ENCODE data around the gene MYH16. TPM values are rescaled to one million over a fixed set of nuclear protein-coding genes. Genes with fewer than 3 reads are reported as not detected.
"Not testable (repeated sequence)": the region's sequence is repeated elsewhere in the genome, so short reads cannot be mapped to it uniquely, and the experiment has no call there.

The MYH16 gene
- total RNA-seq, 2 experiments from 2014 or later = not detected

DNA sequence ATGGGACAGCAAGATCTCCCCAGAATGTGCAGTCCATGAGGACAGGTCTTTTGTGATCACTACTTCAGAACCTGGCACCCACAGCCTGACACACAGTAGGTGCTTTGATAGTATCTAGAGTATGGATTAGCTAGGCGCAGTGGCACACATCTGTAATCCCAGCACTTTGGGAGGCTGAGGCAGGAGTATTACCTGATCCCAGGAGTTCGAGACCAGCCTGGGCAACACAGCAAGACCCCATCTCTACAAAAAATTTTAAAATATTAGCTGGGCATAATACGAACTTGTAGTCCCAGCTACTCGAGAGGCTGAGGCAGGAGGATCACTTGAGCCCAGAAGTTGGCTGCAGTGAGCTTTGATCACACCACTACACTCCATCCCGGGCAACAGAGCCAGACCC, 79.6 kb downstream of the MYH16 start:
- DNase-seq = no peak
- Mint-ChIP-seq H3K36me3 (ENCODE audit: low read depth) (peaks cover 37% of the 10 kb centered on the region), H3K9me3 (no peaks in the 10 kb centered on the region), H3K4me3 (no peak overlapping the region), H3K4me1 (no peaks in the 10 kb centered on the region), H3K27ac (no peak overlapping the region), H3K27me3 (no peaks in the 10 kb centered on the region)
- CTCF ChIA-PET = interaction anchor here (1.9 to 2.2 kb wide), 2 partner anchors 9 to 134 kb away, joined by 4 to 8 read pairs; no protein-coding TSS in a partner anchor
- POLR2A ChIA-PET = no interaction called here

DNA sequence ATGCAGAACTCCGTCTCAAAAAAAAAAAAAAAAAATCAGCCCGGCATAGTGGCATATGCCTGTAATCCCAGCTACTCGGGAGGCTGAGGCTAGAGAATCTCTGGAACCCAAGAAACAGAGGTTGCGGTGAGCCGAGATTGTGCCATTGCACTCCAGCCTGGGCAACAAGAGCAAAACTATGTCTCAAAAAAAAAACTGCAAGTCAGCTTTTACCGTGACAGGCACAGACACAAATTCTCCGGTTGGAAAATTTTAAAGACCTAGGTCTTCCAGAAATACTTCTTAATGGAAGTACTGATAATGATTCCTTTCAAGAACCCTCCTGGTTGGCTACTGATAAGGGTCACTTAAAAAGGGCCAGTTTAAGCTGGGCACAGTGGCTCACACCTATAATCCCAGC, 82.5 kb downstream of the MYH16 start:
- no peak overlapping the region for H3K27ac Mint-ChIP-seq
- H3K36me3 Mint-ChIP-seq (ENCODE audit: low read depth) = peaks cover 41% of the 10 kb centered on the region
- H3K4me1 Mint-ChIP-seq = no peaks in the 10 kb centered on the region
- ChIA-PET CTCF (interaction anchor here (0.7 to 0.8 kb wide), 2 partner anchors 60 to 853 kb away, joined by 3 to 4 read pairs; no protein-coding TSS in a partner anchor), POLR2A (no interaction called here)
- no peak overlapping the region for H3K4me3 Mint-ChIP-seq
- H3K9me3 Mint-ChIP-seq = no peaks in the 10 kb centered on the region
- DNase-seq = no peak
- H3K27me3 Mint-ChIP-seq = no peaks in the 10 kb centered on the region

DNA sequence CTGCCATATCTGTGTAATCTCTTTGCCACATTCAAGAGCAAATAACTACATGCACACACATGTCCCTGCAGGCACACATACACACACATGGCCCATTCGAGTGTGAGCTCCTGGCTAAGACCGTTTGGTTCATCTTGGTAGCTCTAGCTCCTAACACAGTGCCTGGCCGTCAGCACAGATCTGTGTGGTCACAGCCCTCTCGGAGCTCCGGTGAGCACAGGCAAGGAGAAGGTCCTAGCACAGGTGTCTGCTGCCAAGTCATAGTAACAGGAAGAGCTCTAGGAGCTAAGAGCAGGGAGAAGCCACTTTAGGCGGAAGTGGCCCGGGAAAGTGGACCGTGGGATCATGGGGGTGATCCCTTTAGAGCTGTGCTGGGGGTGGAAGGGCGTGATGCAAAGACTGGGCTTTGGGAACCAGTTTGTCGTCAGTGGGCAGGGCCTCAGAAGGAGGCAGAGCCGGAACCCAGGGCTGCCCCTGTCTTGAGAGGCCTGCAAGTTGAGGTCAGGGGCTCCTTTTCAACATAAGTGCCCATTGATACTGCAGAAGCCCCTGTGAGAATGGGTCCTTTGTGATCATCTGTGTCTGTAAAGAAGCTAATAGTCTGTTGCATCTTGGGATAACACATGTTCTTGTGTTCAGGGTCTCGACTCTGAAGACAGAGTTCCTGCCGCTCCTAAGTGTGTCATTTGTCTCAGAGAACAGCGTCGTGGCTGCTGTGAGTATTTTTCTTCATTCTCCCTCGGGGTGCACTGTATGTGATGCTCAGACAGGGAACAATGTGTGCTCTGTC, 85.3 kb downstream of the MYH16 start:
- Mint-ChIP-seq H3K36me3 (ENCODE audit: low read depth) (peaks cover 39% of the 10 kb centered on the region), H3K9me3 (no peaks in the 10 kb centered on the region), H3K27ac (no peak overlapping the region), H3K4me1 (no peaks in the 10 kb centered on the region), H3K27me3 (no peaks in the 10 kb centered on the region), H3K4me3 (no peak overlapping the region)
- ChIA-PET CTCF (interaction anchor here (0.8 to 2.4 kb wide), 4 partner anchors 12 to 397 kb away, joined by 3 to 6 read pairs (median 4); no protein-coding TSS in a partner anchor), POLR2A (interaction anchor here (0.7 kb wide), 1 partner anchor 200 kb away, joined by 3 read pairs; no protein-coding TSS in a partner anchor)
- no peak for DNase-seq

DNA sequence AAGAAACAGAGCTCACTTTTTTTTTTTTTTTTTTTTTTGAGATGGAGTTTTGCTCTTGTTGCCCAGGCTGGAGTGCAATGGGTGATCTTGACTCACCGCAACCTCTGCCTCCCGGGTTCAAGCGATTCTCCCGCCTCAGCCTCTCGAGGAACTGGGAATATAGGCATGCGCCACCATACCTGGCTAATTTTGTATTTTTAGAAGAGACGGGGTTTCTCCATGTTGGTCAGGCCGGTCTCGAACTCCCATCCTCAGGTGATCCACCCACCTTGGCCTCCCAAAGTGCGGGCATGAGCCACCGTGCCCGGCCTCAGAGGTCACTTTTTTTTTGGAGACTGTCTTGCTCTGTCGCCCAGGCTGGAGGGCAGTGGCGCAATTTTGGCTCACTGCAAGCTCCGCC, 85.9 kb downstream of the MYH16 start:
- CTCF ChIA-PET = interaction anchor here (1.4 to 2.4 kb wide), 2 partner anchors 12 to 14 kb away, joined by 4 to 6 read pairs; no protein-coding TSS in a partner anchor
- H3K4me1 Mint-ChIP-seq = not testable (repeated sequence)

DNA sequence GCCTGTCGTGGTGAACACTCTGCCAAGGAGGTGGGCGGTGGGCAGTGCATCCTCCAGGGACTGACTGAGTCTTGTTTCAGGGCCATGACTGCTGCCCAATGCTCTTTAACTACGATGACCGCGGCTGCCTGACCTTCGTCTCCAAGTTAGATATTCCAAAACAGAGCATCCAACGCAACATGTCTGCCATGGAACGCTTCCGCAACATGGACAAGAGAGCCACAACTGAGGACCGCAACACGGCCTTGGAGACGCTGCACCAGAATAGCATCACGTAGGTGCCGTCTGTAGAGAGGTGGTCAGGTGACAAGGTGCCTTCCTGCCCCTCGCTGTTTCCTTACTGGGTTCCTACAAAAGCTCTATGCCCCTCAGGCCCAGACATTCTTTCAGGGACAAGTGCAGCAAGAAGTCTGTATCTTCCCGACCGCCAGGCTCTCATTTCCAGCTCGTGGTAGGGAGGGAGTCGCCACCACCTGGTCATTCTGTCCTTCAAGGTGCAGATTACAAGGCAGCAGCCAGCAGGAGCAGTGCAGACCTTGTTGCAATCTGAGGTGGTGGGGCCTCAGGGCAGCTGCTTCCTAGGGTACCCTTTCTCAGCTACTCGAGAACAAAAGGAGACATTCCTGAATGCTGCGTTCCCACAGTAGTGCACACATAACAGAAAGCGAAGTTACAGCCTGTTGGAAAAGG, 87.0 kb downstream of the MYH16 start:
- peaks cover under 1% of the 10 kb centered on the region for H3K4me1 Mint-ChIP-seq
- peaks cover 46% of the 10 kb centered on the region for H3K36me3 Mint-ChIP-seq (ENCODE audit: low read depth)

More for the DNA sequence above, 85.9 kb downstream of the MYH16 start:
- H3K27me3 Mint-ChIP-seq, POLR2A ChIA-PET, DNase-seq, H3K27ac Mint-ChIP-seq, H3K9me3 Mint-ChIP-seq, H3K4me3 Mint-ChIP-seq: not testable (repeated sequence)
- peaks cover 43% of the 10 kb centered on the region for H3K36me3 Mint-ChIP-seq (ENCODE audit: low read depth)

More for the DNA sequence above, 87.0 kb downstream of the MYH16 start:
- ChIA-PET CTCF (interaction anchor here (1.2 to 2.4 kb wide), 2 partner anchors 13 to 26 kb away, joined by 6 to 8 read pairs; no protein-coding TSS in a partner anchor), POLR2A (no interaction called here)
- no peaks in the 10 kb centered on the region for H3K9me3 Mint-ChIP-seq
- no peak for DNase-seq
- H3K27me3 Mint-ChIP-seq = no peaks in the 10 kb centered on the region
- no peak overlapping the region for H3K4me3 Mint-ChIP-seq
- H3K27ac Mint-ChIP-seq = no peak overlapping the region

Other genes starting within 250 kb of the MYH16 start
- 10 to 100 TPM; 12.6 to 14.2 TPM for gene SMURF1, start 128.7 kb upstream of the MYH16 start, total RNA-seq
- gene KPNA7, start 64.7 kb upstream of the MYH16 start, total RNA-seq = not detected
- 10 to 100 TPM; 51.9 to 56.8 TPM for gene ARPC1A, start 53.1 kb downstream of the MYH16 start, total RNA-seq
- 100 to 1,000 TPM; 361 to 399 TPM for gene ARPC1B, start 101.9 kb downstream of the MYH16 start, total RNA-seq
- 10 to 100 TPM; 81.4 to 81.9 TPM for gene PDAP1, start 135.8 kb downstream of the MYH16 start, total RNA-seq
- 100 to 1,000 TPM in 1 of 2 experiments, 10 to 100 TPM in 1; 94.2 to 115 TPM for gene BUD31, start 136.1 kb downstream of the MYH16 start, total RNA-seq
- 1 to 10 TPM; 5.7 to 8.6 TPM for gene PTCD1, start 166.0 kb downstream of the MYH16 start, total RNA-seq
- 10 to 100 TPM; 58.5 to 61.9 TPM for gene CPSF4, start 166.1 kb downstream of the MYH16 start, total RNA-seq
- gene ATP5MF, start 193.3 kb downstream of the MYH16 start, total RNA-seq = 100 to 1,000 TPM; 369 to 370 TPM
- 10 to 100 TPM; 28.1 to 28.2 TPM for gene ZNF789, start 200.1 kb downstream of the MYH16 start, total RNA-seq
- gene ZNF394, start 227.4 kb downstream of the MYH16 start, total RNA-seq = 10 to 100 TPM; 52.1 to 53.1 TPM
- 10 to 100 TPM; 14.1 to 15.2 TPM for gene ZKSCAN5, start 231.8 kb downstream of the MYH16 start, total RNA-seq